Measurements from ENCODE around the gene COL26A1.

The COL26A1 gene

DNA sequence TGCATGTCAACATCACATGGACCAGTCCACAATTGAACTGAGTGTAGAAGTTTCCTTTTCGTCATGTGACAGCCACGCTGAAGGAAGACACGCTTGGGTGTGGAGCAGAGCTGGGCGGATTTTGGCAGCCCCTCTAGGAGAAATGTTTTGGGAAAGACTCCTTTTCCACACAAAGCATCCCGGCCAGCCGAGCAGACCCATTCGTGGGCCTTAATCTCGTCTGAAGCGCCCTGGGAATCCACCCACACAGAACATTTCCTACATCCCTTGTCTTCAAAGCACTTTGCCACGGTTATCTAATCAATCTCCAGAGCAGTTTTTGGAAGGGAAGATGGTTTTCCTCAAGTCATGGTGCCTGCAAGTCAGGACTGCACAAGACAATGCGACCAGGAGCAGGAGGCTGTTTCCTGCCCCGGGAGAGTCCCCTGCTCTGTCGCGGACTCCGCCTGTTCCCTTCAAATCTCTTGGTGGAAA lies 32.6 kb upstream of the COL26A1 start:
- H3K4me1 ChIP-seq (ENCODE audit: control insufficient read depth, low read depth, low read length), result no peaks in the 10 kb centered on the region
- H3K36me3 ChIP-seq (ENCODE audit: control insufficient read depth, insufficient read depth, low read length), result no peaks in the 10 kb centered on the region
- H2AK5ac ChIP-seq (ENCODE audit: low read length), result no peak overlapping the region
- no peak overlapping the region for H2BK5ac ChIP-seq (ENCODE audit: low read length)
- no peak overlapping the region for H4K5ac ChIP-seq (ENCODE audit: low read length)
- DNase-seq, result peak; percentile 22
- H3K27ac ChIP-seq (ENCODE audit: low read depth, low read length), result no peak overlapping the region
- no peak overlapping the region for H3K18ac ChIP-seq (ENCODE audit: low read length)
- no peaks in the 10 kb centered on the region for H3K79me1 ChIP-seq (ENCODE audit: low read length)
- no peak overlapping the region for H2BK15ac ChIP-seq (replicated peaks; ENCODE audit: low read depth)
- H3K23ac ChIP-seq (ENCODE audit: low read length), result no peak overlapping the region
- no peak overlapping the region for H3K4me3 ChIP-seq (ENCODE audit: low read length)
- H3K79me2 ChIP-seq (ENCODE audit: control insufficient read depth, insufficient read depth, low read length), result no peaks in the 10 kb centered on the region
- WGBS (ENCODE audit: extremely low coverage, insufficient coverage, low lambda C conversion rate), result no CpG with 5 or more reads among the region's 15 CpGs
- H3K4me2 ChIP-seq (ENCODE audit: low read length), result no peak overlapping the region
- H3K56ac ChIP-seq (ENCODE audit: low read length), result no peak overlapping the region
- no peak overlapping the region for H2BK120ac ChIP-seq (ENCODE audit: low read depth, low read length)
- no peak overlapping the region for H4K8ac ChIP-seq (ENCODE audit: low read depth, low read length)
- H3K4ac ChIP-seq (ENCODE audit: low read depth, low read length), result no peak overlapping the region
- H3K27me3 ChIP-seq (ENCODE audit: insufficient read depth, low read length, poor library complexity), result no peaks in the 10 kb centered on the region
- H3K9ac ChIP-seq (ENCODE audit: low read length), result no peak overlapping the region

GRCh38 chr7:101332026-101332425 lies 30.6 kb upstream of the COL26A1 start:
- Histone ChIP-seq H2AK5ac (ENCODE audit: low read length) (no peak overlapping the region), H3K4me2 (ENCODE audit: low read length) (no peak overlapping the region), H3K36me3 (ENCODE audit: control insufficient read depth, insufficient read depth, low read length) (no peaks in the 10 kb centered on the region), H4K8ac (ENCODE audit: low read depth, low read length) (no peak overlapping the region), H3K79me1 (ENCODE audit: low read length) (no peaks in the 10 kb centered on the region), H3K27ac (ENCODE audit: low read depth, low read length) (no peak overlapping the region), H3K9ac (ENCODE audit: low read length) (no peak overlapping the region), H3K56ac (ENCODE audit: low read length) (no peak overlapping the region), H3K23ac (ENCODE audit: low read length) (no peak overlapping the region), H3K27me3 (ENCODE audit: insufficient read depth, low read length, poor library complexity) (no peaks in the 10 kb centered on the region), H3K18ac (ENCODE audit: low read length) (no peak overlapping the region), H3K4me1 (ENCODE audit: control insufficient read depth, low read depth, low read length) (no peaks in the 10 kb centered on the region), H3K4me3 (ENCODE audit: low read length) (no peak overlapping the region), H3K79me2 (ENCODE audit: control insufficient read depth, insufficient read depth, low read length) (no peaks in the 10 kb centered on the region), H2BK5ac (ENCODE audit: low read length) (no peak overlapping the region), H2BK120ac (ENCODE audit: low read depth, low read length) (no peak overlapping the region), H3K4ac (ENCODE audit: low read depth, low read length) (no peak overlapping the region), H2BK15ac (replicated peaks; ENCODE audit: low read depth) (no peak overlapping the region), H4K5ac (ENCODE audit: low read length) (no peak overlapping the region)
- no CpG with 5 or more reads among the region's 8 CpGs for WGBS (ENCODE audit: extremely low coverage, insufficient coverage, low lambda C conversion rate)
- no peak for DNase-seq

- no peak for DNase-seq
- Histone ChIP-seq H3K4me1 (ENCODE audit: control insufficient read depth, low read depth, low read length) (no peaks in the 10 kb centered on the region), H3K4me3 (ENCODE audit: low read length) (no peak overlapping the region), H3K9ac (ENCODE audit: low read length) (no peak overlapping the region), H2BK5ac (ENCODE audit: low read length) (no peak overlapping the region), H3K18ac (ENCODE audit: low read length) (no peak overlapping the region), H3K27ac (ENCODE audit: low read depth, low read length) (no peak overlapping the region), H4K8ac (ENCODE audit: low read depth, low read length) (no peak overlapping the region), H4K5ac (ENCODE audit: low read length) (no peak overlapping the region), H3K23ac (ENCODE audit: low read length) (no peak overlapping the region), H3K4me2 (ENCODE audit: low read length) (no peak overlapping the region), H2AK5ac (ENCODE audit: low read length) (no peak overlapping the region), H2BK120ac (ENCODE audit: low read depth, low read length) (no peak overlapping the region), H3K79me2 (ENCODE audit: control insufficient read depth, insufficient read depth, low read length) (no peaks in the 10 kb centered on the region), H3K4ac (ENCODE audit: low read depth, low read length) (no peak overlapping the region), H3K36me3 (ENCODE audit: control insufficient read depth, insufficient read depth, low read length) (no peaks in the 10 kb centered on the region), H3K27me3 (ENCODE audit: insufficient read depth, low read length, poor library complexity) (no peaks in the 10 kb centered on the region), H3K79me1 (ENCODE audit: low read length) (no peaks in the 10 kb centered on the region), H2BK15ac (replicated peaks; ENCODE audit: low read depth) (no peak overlapping the region), H3K56ac (ENCODE audit: low read length) (no peak overlapping the region)
- WGBS (ENCODE audit: extremely low coverage, insufficient coverage, low lambda C conversion rate), result no CpG with 5 or more reads among the region's 5 CpGs
Observed at GRCh38 chr7:101333912-101334311, 28.8 kb upstream of the COL26A1 start.

- no peaks in the 10 kb centered on the region for H3K27me3 ChIP-seq (ENCODE audit: insufficient read depth, low read length, poor library complexity)
- H4K8ac ChIP-seq (ENCODE audit: low read depth, low read length), result no peak overlapping the region
- no peak overlapping the region for H3K56ac ChIP-seq (ENCODE audit: low read length)
- H3K79me1 ChIP-seq (ENCODE audit: low read length), result no peaks in the 10 kb centered on the region
- H3K4me3 ChIP-seq (ENCODE audit: low read length), result no peak overlapping the region
- no peaks in the 10 kb centered on the region for H3K79me2 ChIP-seq (ENCODE audit: control insufficient read depth, insufficient read depth, low read length)
- H2BK120ac ChIP-seq (ENCODE audit: low read depth, low read length), result no peak overlapping the region
- no peak overlapping the region for H2BK15ac ChIP-seq (replicated peaks; ENCODE audit: low read depth)
- no peak overlapping the region for H3K9ac ChIP-seq (ENCODE audit: low read length)
- H4K5ac ChIP-seq (ENCODE audit: low read length), result no peak overlapping the region
- no peak overlapping the region for H3K4ac ChIP-seq (ENCODE audit: low read depth, low read length)
- no peak overlapping the region for H2BK5ac ChIP-seq (ENCODE audit: low read length)
- WGBS (ENCODE audit: extremely low coverage, insufficient coverage, low lambda C conversion rate), result no CpG with 5 or more reads among the region's 14 CpGs
- no peak for DNase-seq
- no peak overlapping the region for H3K18ac ChIP-seq (ENCODE audit: low read length)
- no peaks in the 10 kb centered on the region for H3K36me3 ChIP-seq (ENCODE audit: control insufficient read depth, insufficient read depth, low read length)
- H2AK5ac ChIP-seq (ENCODE audit: low read length), result no peak overlapping the region
- H3K23ac ChIP-seq (ENCODE audit: low read length), result no peak overlapping the region
- no peaks in the 10 kb centered on the region for H3K4me1 ChIP-seq (ENCODE audit: control insufficient read depth, low read depth, low read length)
- no peak overlapping the region for H3K4me2 ChIP-seq (ENCODE audit: low read length)
- H3K27ac ChIP-seq (ENCODE audit: low read depth, low read length), result no peak overlapping the region
Observed at GRCh38 chr7:101340379-101340778, 22.3 kb upstream of the COL26A1 start.

DNA sequence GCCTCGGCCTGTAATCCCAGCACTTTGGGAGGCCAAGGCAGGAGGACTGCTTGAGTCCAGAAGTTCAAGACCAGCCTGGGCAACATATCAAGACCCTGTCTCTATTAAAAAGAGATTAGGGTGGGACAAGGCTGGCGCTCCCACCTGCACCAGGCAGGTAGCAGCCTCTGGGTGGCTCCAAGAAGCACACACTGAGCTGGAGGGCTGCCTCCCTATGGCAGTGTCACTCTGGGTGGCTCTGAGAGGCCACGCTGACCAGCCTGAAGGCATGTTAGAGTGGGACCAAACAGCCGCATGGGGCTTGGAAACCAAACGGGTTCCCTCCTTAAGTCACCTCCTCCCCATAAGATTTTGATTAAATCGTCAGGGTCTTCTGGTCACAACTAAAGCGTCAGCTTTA lies 19.8 kb upstream of the COL26A1 start:
- Histone ChIP-seq H2BK5ac (ENCODE audit: low read length) (no peak overlapping the region), H3K79me1 (ENCODE audit: low read length) (no peaks in the 10 kb centered on the region), H4K8ac (ENCODE audit: low read depth, low read length) (no peak overlapping the region), H3K23ac (ENCODE audit: low read length) (no peak overlapping the region), H3K4ac (ENCODE audit: low read depth, low read length) (no peak overlapping the region), H2BK15ac (replicated peaks; ENCODE audit: low read depth) (no peak overlapping the region), H2BK120ac (ENCODE audit: low read depth, low read length) (no peak overlapping the region), H3K79me2 (ENCODE audit: control insufficient read depth, insufficient read depth, low read length) (no peaks in the 10 kb centered on the region), H3K18ac (ENCODE audit: low read length) (no peak overlapping the region), H3K27ac (ENCODE audit: low read depth, low read length) (no peak overlapping the region), H3K36me3 (ENCODE audit: control insufficient read depth, insufficient read depth, low read length) (no peaks in the 10 kb centered on the region), H4K5ac (ENCODE audit: low read length) (no peak overlapping the region), H3K4me1 (ENCODE audit: control insufficient read depth, low read depth, low read length) (no peaks in the 10 kb centered on the region), H3K4me2 (ENCODE audit: low read length) (no peak overlapping the region), H3K27me3 (ENCODE audit: insufficient read depth, low read length, poor library complexity) (no peaks in the 10 kb centered on the region), H3K4me3 (ENCODE audit: low read length) (no peak overlapping the region), H2AK5ac (ENCODE audit: low read length) (no peak overlapping the region), H3K56ac (ENCODE audit: low read length) (no peak overlapping the region), H3K9ac (ENCODE audit: low read length) (no peak overlapping the region)
- WGBS (ENCODE audit: extremely low coverage, insufficient coverage, low lambda C conversion rate), result no CpG with 5 or more reads among the region's 7 CpGs
- no peak for DNase-seq

- Histone ChIP-seq H4K5ac (ENCODE audit: low read length) (no peak overlapping the region), H3K4me1 (ENCODE audit: control insufficient read depth, low read depth, low read length) (no peaks in the 10 kb centered on the region)
- WGBS (ENCODE audit: extremely low coverage, insufficient coverage, low lambda C conversion rate), result no CpG with 5 or more reads among the region's 15 CpGs
Observed at GRCh38 chr7:101347477-101347876, 15.2 kb upstream of the COL26A1 start.

More at GRCh38 chr7:101347477-101347876, 15.2 kb upstream of the COL26A1 start:
- no peak for DNase-seq
- no peak overlapping the region for H4K8ac ChIP-seq (ENCODE audit: low read depth, low read length)
- H3K4me2 ChIP-seq (ENCODE audit: low read length), result no peak overlapping the region
- no peak overlapping the region for H2AK5ac ChIP-seq (ENCODE audit: low read length)
- H3K36me3 ChIP-seq (ENCODE audit: control insufficient read depth, insufficient read depth, low read length), result no peaks in the 10 kb centered on the region
- no peaks in the 10 kb centered on the region for H3K79me2 ChIP-seq (ENCODE audit: control insufficient read depth, insufficient read depth, low read length)
- no peak overlapping the region for H3K27ac ChIP-seq (ENCODE audit: low read depth, low read length)
- H3K18ac ChIP-seq (ENCODE audit: low read length), result no peak overlapping the region
- H2BK5ac ChIP-seq (ENCODE audit: low read length), result no peak overlapping the region
- no peak overlapping the region for H3K9ac ChIP-seq (ENCODE audit: low read length)
- no peaks in the 10 kb centered on the region for H3K79me1 ChIP-seq (ENCODE audit: low read length)
- no peak overlapping the region for H3K4ac ChIP-seq (ENCODE audit: low read depth, low read length)
- no peaks in the 10 kb centered on the region for H3K27me3 ChIP-seq (ENCODE audit: insufficient read depth, low read length, poor library complexity)
- no peak overlapping the region for H3K23ac ChIP-seq (ENCODE audit: low read length)
- no peak overlapping the region for H3K4me3 ChIP-seq (ENCODE audit: low read length)
- H2BK120ac ChIP-seq (ENCODE audit: low read depth, low read length), result no peak overlapping the region
- H2BK15ac ChIP-seq (replicated peaks; ENCODE audit: low read depth), result no peak overlapping the region
- no peak overlapping the region for H3K56ac ChIP-seq (ENCODE audit: low read length)

Measured in mesendoderm (in vitro differentiated cells).